HL-60 (cell line): Measurements from ENCODE around the gene NRAP.

Source experiments
- DNase-seq, 2 experiments: peaks; one replicate each; pipeline ENCODE4 v3.0.0-alpha.2; 2010 to 2020; ENCODE audit warnings: low read depth in 1 of 2, low spot score in 1 of 2
- H3K27ac ChIP-seq: fragments of 250-450 bp; sonication (Bioruptor Pico); replicated peaks from 2 replicates; pipeline ENCODE4 v1.5.1; 2020; ENCODE audit warnings: mild to moderate bottlenecking, moderate library complexity
- H3K27me3 ChIP-seq: fragments of 250-450 bp; sonication (Bioruptor Pico); 2 replicates; pipeline ENCODE4 v1.5.1; 2021; ENCODE audit warnings: mild to moderate bottlenecking, moderate library complexity; ENCODE audit not compliant: insufficient read depth, poor library complexity, severe bottlenecking
- H3K4me3 ChIP-seq: replicated peaks from 2 replicates; pipeline ENCODE4 v1.5.1; 2011; ENCODE audit warnings: mild to moderate bottlenecking, control low read depth, low read length; ENCODE audit not compliant: insufficient read depth
- CTCF ChIP-seq: IDR thresholded peaks from one replicate; pipeline ENCODE4 v1.5.1; 2011; ENCODE audit warnings: low read length, control low read depth, inconsistent platforms; ENCODE audit not compliant: insufficient read depth
- GABPA ChIP-seq: IDR thresholded peaks from 2 replicates; pipeline ENCODE4 v1.6.1; 2012; ENCODE audit warnings: low read depth
- POLR2AphosphoS5 ChIP-seq: IDR thresholded peaks from 2 replicates; pipeline ENCODE4 v1.6.1; 2012; ENCODE audit warnings: low read depth
- SPI1 ChIP-seq: IDR thresholded peaks from 2 replicates; pipeline ENCODE4 v1.6.1; 2012; ENCODE audit warnings: low read depth, mild to moderate bottlenecking, borderline replicate concordance
- TF ChIP-seq, protein P1 (sequence below): IDR thresholded peaks from 2 replicates; pipeline ENCODE4 v1.6.1; 2012; ENCODE audit warnings: low read depth; ENCODE audit not compliant: insufficient replicate concordance

The NRAP gene

GRCh38 chr10:113644185-113645120, 19.4 kb downstream of the NRAP start:
- H3K27me3 ChIP-seq = no peaks in the 10 kb centered on the region
- no peak overlapping the region for H3K27ac ChIP-seq
- no peak overlapping the region for H3K4me3 ChIP-seq
- no peak for DNase-seq
- TF ChIP-seq POLR2AphosphoS5 (no peak), CTCF (no peak)

DNA sequence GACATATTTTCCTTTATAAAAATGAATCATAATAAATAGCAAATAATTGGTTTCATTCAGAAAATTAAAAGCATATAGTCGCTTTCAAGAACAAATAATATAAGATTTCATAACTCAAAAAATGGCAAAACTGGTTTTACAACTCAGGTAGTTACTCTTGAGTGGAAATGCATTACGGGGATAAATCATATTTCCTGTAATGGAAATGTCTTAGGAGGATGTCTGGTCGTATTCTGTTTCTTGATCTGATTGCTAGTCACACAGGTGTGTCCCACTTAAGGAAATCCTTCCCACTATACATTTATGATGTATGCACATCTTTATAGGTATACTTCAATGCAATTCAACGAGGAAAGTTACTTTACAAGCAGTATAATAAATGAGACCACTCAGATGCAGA, 20.7 kb downstream of the NRAP start:
- Histone ChIP-seq H3K27me3 (no peaks in the 10 kb centered on the region), H3K4me3 (no peak overlapping the region), H3K27ac (no peak overlapping the region)
- no peak for DNase-seq
- TF ChIP-seq, protein P1, sequence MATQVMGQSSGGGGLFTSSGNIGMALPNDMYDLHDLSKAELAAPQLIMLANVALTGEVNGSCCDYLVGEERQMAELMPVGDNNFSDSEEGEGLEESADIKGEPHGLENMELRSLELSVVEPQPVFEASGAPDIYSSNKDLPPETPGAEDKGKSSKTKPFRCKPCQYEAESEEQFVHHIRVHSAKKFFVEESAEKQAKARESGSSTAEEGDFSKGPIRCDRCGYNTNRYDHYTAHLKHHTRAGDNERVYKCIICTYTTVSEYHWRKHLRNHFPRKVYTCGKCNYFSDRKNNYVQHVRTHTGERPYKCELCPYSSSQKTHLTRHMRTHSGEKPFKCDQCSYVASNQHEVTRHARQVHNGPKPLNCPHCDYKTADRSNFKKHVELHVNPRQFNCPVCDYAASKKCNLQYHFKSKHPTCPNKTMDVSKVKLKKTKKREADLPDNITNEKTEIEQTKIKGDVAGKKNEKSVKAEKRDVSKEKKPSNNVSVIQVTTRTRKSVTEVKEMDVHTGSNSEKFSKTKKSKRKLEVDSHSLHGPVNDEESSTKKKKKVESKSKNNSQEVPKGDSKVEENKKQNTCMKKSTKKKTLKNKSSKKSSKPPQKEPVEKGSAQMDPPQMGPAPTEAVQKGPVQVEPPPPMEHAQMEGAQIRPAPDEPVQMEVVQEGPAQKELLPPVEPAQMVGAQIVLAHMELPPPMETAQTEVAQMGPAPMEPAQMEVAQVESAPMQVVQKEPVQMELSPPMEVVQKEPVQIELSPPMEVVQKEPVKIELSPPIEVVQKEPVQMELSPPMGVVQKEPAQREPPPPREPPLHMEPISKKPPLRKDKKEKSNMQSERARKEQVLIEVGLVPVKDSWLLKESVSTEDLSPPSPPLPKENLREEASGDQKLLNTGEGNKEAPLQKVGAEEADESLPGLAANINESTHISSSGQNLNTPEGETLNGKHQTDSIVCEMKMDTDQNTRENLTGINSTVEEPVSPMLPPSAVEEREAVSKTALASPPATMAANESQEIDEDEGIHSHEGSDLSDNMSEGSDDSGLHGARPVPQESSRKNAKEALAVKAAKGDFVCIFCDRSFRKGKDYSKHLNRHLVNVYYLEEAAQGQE = no peak

DNA sequence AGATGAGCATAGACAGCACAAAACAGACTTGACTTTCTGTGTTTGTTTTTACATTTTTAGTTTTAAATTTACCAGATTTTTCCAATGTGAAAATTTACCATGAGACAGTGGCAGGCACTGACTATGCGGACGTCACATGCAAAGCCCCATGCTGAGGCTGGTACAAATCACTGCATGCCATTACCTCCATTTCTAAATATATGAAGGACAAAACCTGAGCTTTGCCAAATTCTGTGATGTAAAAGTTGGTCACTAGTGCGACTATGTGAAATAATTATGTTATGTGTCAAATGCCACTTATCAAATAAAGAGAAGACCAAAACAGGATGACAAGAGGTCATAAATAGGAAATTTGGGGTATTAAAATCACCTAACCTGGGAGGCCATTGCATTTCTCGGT, 22.1 kb downstream of the NRAP start:
- no peak overlapping the region for H3K27ac ChIP-seq
- H3K27me3 ChIP-seq = no peaks in the 10 kb centered on the region
- TF ChIP-seq SPI1 = no peak
- TF ChIP-seq, protein P1 = no peak
- no peak for TF ChIP-seq CTCF
- TF ChIP-seq GABPA = no peak
- TF ChIP-seq POLR2AphosphoS5 = no peak
- H3K4me3 ChIP-seq = no peak overlapping the region
- no peak for DNase-seq

DNA sequence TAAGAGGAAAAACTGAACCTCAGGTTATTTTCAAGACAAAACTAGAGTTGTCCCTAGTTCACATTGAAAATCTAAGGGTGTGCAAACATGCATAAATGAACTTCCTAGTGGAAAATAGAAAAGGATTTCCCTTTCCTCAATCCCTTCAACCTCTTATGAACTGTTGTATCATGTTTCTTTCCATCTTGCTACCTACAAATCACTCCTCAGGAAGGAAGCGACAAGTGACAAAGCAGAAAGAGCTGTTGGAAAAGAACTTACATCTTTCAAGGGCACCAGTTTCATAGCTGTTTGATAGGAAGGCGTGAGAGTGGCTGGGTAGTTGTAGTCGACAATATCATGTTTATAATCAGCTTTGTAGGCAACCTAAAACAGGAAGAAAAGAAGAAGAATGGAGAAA, 23.9 kb downstream of the NRAP start:
- Histone ChIP-seq H3K4me3 (no peak overlapping the region), H3K27me3 (no peaks in the 10 kb centered on the region), H3K27ac (no peak overlapping the region)
- no peak for DNase-seq
- no peak for TF ChIP-seq GABPA
- no peak for TF ChIP-seq SPI1
- no peak for TF ChIP-seq CTCF
- no peak for TF ChIP-seq POLR2AphosphoS5
- TF ChIP-seq, protein P1 = no peak
